Measurements from ENCODE around the gene DNAJC18. TPM values are rescaled to one million over a fixed set of nuclear protein-coding genes. Genes with fewer than 3 reads are reported as not detected.

Gene DNAJC18
- total RNA-seq, 1 experiment from 2014 or later, result 12.5 TPM

DNA sequence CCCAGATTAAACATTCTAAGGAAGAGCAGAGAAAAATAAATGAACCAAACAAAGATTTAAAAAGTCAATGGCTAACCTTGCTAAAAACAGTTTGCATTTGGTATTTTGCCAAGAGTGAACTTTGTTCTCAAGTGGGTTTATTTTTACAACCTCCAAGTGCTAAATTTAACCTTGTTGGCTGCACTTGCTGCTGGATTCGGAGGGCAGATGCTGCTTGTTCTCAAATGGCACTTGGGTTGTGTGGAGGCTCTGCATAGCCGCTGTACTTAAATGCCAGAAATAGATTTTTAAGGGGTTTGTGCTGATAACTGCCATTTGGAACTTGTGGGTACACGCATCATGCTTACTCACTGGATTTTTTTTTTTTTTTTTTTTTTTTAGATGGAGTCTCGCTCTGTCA lies 22.1 kb downstream of the DNAJC18 start:
- intact Hi-C loops (cut with micrococcal nuclease; ENCODE audit: unreplicated experiment), result no loop called here
- Mint-ChIP-seq H3K4me1 (ENCODE audit: low read depth, unreplicated experiment) (peaks cover 2% of the 10 kb centered on the region), H3K9me3 (ENCODE audit: unreplicated experiment) (no peaks in the 10 kb centered on the region), H3K36me3 (ENCODE audit: insufficient read depth, unreplicated experiment) (peaks cover 3% of the 10 kb centered on the region), H3K27me3 (ENCODE audit: insufficient read depth, unreplicated experiment) (no peaks in the 10 kb centered on the region), H3K27ac (ENCODE audit: unreplicated experiment) (no peak overlapping the region), H3K4me3 (ENCODE audit: unreplicated experiment) (no peak overlapping the region)
- ChIA-PET POLR2A (no interaction called here), CTCF (no interaction called here)
- Histone ChIP-seq H3K27me3 (replicated peaks; ENCODE audit: control insufficient read depth, insufficient read depth, low read length) (no peaks in the 10 kb centered on the region), H3K9me3 (no peaks in the 10 kb centered on the region), H3K4me1 (no peaks in the 10 kb centered on the region), H3K36me3 (ENCODE audit: control insufficient read depth, insufficient read depth, low read length) (no peaks in the 10 kb centered on the region), H3K4me3 (ENCODE audit: low read depth, low read length) (no peak overlapping the region)
- no peak for DNase-seq
- TF ChIP-seq, protein P1, sequence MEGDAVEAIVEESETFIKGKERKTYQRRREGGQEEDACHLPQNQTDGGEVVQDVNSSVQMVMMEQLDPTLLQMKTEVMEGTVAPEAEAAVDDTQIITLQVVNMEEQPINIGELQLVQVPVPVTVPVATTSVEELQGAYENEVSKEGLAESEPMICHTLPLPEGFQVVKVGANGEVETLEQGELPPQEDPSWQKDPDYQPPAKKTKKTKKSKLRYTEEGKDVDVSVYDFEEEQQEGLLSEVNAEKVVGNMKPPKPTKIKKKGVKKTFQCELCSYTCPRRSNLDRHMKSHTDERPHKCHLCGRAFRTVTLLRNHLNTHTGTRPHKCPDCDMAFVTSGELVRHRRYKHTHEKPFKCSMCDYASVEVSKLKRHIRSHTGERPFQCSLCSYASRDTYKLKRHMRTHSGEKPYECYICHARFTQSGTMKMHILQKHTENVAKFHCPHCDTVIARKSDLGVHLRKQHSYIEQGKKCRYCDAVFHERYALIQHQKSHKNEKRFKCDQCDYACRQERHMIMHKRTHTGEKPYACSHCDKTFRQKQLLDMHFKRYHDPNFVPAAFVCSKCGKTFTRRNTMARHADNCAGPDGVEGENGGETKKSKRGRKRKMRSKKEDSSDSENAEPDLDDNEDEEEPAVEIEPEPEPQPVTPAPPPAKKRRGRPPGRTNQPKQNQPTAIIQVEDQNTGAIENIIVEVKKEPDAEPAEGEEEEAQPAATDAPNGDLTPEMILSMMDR (IDR thresholded peaks at IDR 0.05; ENCODE audit: insufficient read depth in 1 of 2, low read depth in 1 of 2, low read length in 1 of 2, severe bottlenecking in 1 of 2, unreplicated experiment in 1 of 2), result no peak
- no TSS peak for BruUV-seq (replicated peaks)

DNA sequence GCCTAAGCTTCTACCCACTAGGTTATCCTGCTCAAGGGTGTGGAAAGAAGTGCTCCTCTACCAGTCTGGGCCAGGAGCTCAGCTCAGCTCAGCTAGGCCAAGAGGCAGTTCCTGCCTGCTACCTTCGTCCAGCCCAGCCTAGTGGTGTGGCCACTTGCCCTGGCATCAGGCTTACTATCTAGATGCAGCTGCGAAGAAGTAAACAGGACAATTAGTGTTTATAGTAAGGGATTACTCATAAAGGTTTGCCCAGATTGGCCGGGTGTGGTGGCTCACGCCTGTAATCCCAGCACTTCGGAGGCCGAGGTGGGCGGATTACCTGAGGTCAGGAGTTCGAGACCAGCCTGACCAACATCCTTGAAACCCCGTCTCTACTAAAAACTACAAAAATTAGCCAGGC lies 22.7 kb downstream of the DNAJC18 start:
- Histone ChIP-seq H3K36me3 (ENCODE audit: control insufficient read depth, insufficient read depth, low read length) (no peaks in the 10 kb centered on the region), H3K9me3 (no peaks in the 10 kb centered on the region), H3K4me1 (no peaks in the 10 kb centered on the region), H3K4me3 (ENCODE audit: low read depth, low read length) (no peak overlapping the region), H3K27me3 (replicated peaks; ENCODE audit: control insufficient read depth, insufficient read depth, low read length) (no peaks in the 10 kb centered on the region)
- ChIA-PET POLR2A (no interaction called here), CTCF (no interaction called here)
- H3K27me3 Mint-ChIP-seq (ENCODE audit: insufficient read depth, unreplicated experiment), result no peaks in the 10 kb centered on the region
- BruUV-seq (replicated peaks), result no TSS peak
- no peak for DNase-seq
- no peaks in the 10 kb centered on the region for H3K36me3 Mint-ChIP-seq (ENCODE audit: insufficient read depth, unreplicated experiment)
- H3K27ac Mint-ChIP-seq (ENCODE audit: unreplicated experiment), result no peak overlapping the region
- intact Hi-C loops (cut with micrococcal nuclease; ENCODE audit: unreplicated experiment), result no loop called here
- no peaks in the 10 kb centered on the region for H3K9me3 Mint-ChIP-seq (ENCODE audit: unreplicated experiment)
- H3K4me3 Mint-ChIP-seq (ENCODE audit: unreplicated experiment), result no peak overlapping the region
- TF ChIP-seq, protein P1 (IDR thresholded peaks at IDR 0.05; ENCODE audit: insufficient read depth in 1 of 2, low read depth in 1 of 2, low read length in 1 of 2, severe bottlenecking in 1 of 2, unreplicated experiment in 1 of 2), result no peak
- H3K4me1 Mint-ChIP-seq (ENCODE audit: low read depth, unreplicated experiment), result no peaks in the 10 kb centered on the region

DNA sequence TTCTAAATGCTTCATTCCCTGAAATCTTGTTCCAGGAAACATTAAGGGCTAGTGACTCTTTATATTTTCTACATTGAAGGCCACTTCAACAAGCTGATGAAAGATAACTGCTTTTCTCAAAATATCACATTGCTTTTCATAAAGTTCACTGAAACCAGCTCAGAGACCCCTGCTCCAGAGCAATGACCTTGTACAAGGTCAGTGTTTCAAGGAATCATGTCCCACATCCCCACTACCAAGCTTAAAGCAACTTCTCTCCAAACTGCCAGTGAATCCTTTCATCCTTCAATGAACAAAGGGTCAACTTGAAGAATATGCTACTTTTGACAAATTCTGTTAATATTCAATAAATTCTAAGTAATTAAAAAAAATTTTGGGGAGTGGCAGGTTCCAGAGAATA lies 23.5 kb downstream of the DNAJC18 start:
- no peaks in the 10 kb centered on the region for H3K4me1 Mint-ChIP-seq (ENCODE audit: low read depth, unreplicated experiment)
- H3K27me3 Mint-ChIP-seq (ENCODE audit: insufficient read depth, unreplicated experiment), result no peaks in the 10 kb centered on the region
- H3K27me3 ChIP-seq (replicated peaks; ENCODE audit: control insufficient read depth, insufficient read depth, low read length), result no peaks in the 10 kb centered on the region
- no peaks in the 10 kb centered on the region for H3K9me3 Mint-ChIP-seq (ENCODE audit: unreplicated experiment)
- no peak overlapping the region for H3K4me3 Mint-ChIP-seq (ENCODE audit: unreplicated experiment)
- no peak overlapping the region for H3K27ac Mint-ChIP-seq (ENCODE audit: unreplicated experiment)
- H3K36me3 ChIP-seq (ENCODE audit: control insufficient read depth, insufficient read depth, low read length), result no peaks in the 10 kb centered on the region
- H3K9me3 ChIP-seq, result no peaks in the 10 kb centered on the region
- ChIA-PET CTCF (interaction anchor here (0.6 kb wide), 2 partner anchors 50 to 98 kb away, joined by 3 read pairs; no protein-coding TSS in a partner anchor), POLR2A (no interaction called here)
- no peaks in the 10 kb centered on the region for H3K4me1 ChIP-seq
- no TSS peak for BruUV-seq (replicated peaks)
- TF ChIP-seq, protein P1 (IDR thresholded peaks at IDR 0.05; ENCODE audit: insufficient read depth in 1 of 2, low read depth in 1 of 2, low read length in 1 of 2, severe bottlenecking in 1 of 2, unreplicated experiment in 1 of 2), result no peak
- no peak for DNase-seq
- intact Hi-C loops (cut with micrococcal nuclease; ENCODE audit: unreplicated experiment), result no loop called here
- H3K4me3 ChIP-seq (ENCODE audit: low read depth, low read length), result no peak overlapping the region
- no peaks in the 10 kb centered on the region for H3K36me3 Mint-ChIP-seq (ENCODE audit: insufficient read depth, unreplicated experiment)

Measured in Caco-2 (cell line).